HG03575 (cell line): Measurements from ENCODE around the gene GNB3.
"Not testable (repeated sequence)": the region's sequence is repeated elsewhere in the genome, so short reads cannot be mapped to it uniquely, and the experiment has no call there.

Source experiments
- ATAC-seq: cut with Tn5 transposase; IDR thresholded peaks from one replicate; pipeline ENCODE4 v1.9.1; 2021; ENCODE audit not compliant: unreplicated experiment, insufficient number of reproducible peaks, low FRiP score; ENCODE audit errors: extremely low read depth

GNB3 gene

DNA sequence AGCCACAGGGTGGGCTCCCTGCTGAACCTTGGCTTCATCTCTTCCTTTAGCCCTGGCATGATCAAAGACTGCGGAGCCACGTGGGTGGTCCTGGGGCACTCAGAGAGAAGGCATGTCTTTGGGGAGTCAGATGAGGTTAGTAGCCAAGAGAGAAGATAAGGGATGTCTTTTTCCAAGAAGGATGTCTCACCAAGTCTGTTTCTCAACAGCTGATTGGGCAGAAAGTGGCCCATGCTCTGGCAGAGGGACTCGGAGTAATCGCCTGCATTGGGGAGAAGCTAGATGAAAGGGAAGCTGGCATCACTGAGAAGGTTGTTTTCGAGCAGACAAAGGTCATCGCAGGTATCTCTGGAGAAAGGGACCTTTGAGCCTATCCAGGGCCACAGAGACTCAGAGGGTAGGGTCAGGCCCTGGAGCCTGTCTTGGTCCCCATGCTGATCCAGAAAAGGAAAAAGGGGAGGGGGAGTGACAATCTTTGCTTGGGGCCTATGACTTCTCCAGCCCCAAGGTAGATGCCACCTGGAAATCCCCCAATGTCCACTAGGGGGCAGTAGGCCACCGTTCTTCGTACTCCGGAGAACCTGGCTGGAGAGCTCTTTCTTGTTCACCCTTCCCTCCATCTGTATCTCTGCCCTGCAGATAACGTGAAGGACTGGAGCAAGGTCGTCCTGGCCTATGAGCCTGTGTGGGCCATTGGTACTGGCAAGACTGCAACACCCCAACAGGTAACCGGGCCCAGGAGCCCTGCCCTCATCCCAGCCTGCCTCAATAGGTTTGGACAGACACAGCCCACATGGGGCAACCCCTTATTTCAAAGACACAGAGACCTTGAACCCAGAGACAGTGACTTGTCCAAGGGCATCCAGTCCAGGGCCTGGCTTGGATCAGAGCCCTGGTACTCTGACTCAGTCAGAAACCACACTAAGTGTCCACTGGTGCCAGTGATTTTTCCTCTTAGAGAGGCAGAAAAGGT lies 28.6 kb downstream of the GNB3 start:
- no peak for ATAC-seq

DNA sequence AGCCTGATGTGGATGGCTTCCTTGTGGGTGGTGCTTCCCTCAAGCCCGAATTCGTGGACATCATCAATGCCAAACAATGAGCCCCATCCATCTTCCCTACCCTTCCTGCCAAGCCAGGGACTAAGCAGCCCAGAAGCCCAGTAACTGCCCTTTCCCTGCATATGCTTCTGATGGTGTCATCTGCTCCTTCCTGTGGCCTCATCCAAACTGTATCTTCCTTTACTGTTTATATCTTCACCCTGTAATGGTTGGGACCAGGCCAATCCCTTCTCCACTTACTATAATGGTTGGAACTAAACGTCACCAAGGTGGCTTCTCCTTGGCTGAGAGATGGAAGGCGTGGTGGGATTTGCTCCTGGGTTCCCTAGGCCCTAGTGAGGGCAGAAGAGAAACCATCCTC lies 29.6 kb downstream of the GNB3 start:
- ATAC-seq, result not testable (repeated sequence)

DNA sequence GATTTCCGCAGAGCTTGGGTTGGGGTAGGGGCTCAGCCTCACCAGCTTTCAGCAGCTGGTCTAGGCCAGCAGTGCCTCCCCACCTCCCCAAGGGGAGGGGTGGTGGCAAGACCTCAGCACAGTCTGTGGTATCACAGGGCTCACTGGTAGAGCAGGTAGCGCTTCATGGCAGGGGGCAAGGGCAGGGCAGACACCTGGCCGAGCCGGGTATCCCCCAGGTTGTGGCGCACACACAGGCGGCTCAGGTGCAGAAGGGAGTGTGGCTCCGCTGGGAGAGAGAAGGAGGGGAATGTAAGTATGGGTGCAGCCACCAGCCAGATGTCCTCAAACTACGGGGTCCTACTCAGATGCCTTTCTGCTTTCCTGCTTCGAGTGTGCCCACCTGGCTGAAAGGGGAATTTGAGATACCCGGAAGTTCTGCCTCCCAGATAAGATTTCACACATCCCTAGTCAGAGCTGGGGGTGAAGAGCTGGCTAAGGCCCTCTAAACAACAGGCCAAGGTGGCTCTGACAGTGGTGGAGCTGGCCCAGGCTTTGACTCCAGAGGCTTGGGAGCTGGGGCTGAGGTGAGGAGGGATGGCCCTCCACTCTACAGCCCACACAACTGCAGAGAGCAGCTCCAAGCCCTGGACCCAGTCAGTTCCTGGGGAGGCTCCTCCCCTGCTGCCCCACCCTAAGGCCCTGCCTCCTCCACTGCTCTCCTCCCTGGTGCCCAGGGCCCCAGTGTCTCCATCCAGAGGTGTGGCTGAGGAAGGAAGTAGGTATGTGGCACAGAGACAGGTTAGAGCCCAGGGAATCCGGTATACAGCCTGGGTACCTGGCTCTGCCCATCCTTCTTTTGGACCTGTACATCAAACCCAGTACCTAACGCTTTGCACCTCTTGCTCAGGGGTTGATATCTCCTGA lies 30.6 kb downstream of the GNB3 start:
- ATAC-seq, result no peak

DNA sequence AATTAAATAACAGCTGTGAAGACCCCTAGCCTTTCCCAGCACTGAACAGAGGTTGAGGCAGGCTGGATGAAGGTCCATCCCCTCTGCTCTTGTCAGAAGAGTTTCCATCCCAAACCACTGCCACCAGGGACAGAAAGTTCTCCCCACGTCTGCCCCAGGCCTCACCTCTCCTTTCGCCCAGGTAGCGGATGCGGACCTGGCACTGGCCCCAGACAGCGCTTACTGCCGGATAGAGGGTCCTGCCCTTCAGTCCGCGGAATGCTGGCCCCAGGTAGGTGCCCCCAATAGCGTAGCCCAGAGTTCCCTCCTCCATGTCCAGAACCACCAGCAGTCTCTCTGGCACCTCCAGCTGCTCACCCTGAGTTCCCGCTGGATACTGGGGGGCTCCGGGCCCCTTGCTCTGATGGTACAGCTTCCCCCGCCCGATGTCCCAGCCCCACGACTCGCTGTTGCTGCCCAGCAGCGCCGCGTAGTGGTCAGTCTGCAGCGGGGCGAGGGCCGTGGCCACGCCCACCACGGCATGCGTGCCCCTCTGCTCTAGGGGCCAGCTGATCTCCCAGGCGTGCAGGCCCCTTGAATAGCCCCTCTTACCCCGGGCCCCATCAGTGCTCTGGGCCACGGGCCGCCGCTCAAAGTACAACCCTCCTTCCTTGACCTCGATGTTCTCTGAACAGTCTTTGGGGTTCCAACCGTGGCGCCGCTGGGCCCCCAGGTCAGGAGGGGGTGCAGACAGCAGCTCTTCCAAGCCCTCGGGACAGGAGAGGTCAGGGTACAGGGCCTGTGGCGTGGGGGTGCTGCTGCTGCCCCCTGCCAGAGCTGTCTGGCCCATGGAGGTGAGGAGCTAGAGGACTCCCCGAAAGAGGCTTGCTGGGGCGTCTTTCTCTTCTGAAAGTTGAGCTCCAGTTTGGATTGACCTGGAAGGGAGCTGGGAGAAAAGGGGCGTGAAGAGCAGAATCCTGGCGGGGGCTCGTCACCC lies 31.6 kb downstream of the GNB3 start:
- no peak for ATAC-seq

DNA sequence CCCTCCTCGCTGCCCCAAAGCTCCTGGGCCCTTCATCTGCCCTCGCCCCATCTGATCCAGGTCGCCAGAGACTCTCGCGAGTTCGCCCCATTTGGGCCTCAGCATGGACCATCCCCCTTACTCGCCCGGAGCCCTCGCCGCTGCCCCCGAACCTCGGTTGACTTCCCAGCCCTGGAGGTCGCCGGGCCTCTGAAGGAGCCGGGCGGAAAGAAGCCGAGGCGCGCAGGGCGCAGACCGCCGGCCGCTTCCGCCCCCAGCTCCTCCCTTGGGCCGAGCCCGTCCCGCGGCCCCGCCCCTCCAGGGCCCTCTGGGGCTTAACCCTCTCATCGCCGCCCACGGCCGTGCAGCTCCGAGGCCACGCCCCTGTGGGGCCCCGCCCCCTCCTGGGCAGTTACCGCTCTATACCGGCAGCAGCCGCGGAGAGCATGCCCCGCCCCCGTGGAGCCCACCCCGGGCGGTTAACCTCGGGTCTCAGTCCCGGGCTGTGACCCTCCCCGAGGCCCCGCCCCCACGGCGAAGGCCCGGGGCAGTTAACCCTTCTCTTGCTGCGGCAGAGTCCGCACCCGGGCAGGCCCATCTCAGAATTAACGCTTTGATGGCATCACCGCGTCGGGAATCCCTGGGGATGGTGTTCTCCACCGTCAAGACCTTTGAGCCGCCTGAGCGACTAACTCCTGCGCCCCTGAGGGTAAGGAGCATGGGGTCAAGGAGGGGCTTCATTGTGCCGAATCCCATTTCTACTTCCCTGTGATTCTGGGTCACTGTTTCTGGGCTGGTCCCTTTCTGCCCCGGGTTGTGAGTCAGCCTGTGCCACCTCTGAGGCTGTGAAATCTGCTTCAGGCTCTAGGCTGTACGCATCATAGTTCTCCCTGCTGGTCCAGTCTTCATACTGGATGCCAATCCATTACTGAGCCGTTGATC lies 32.6 kb downstream of the GNB3 start, which contains the start of gene SPSB2:
TSS of gene SPSB2 (minus strand) at position 210 of the 921 bp plus-strand sequence. CDS start 402 bp downstream, outside the sequence.
- no peak for ATAC-seq

DNA sequence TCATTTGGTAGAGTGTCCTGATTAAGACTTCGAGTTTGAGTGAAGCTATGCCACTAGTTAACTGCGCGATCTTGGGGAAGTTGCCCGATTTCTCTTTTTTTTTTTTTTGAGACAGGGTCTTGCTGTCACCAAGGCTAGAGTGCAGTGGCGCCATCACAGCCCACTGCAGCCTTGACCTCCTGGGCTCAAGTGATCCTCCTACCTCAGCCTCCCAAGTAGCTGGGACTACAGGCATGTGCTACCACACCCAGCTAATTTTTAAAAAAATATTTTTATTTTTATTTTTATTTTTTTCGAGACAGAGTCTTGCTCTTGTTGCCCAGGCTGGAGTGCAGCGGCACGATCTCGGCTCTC lies 33.3 kb downstream of the GNB3 start:
- not testable (repeated sequence) for ATAC-seq

DNA sequence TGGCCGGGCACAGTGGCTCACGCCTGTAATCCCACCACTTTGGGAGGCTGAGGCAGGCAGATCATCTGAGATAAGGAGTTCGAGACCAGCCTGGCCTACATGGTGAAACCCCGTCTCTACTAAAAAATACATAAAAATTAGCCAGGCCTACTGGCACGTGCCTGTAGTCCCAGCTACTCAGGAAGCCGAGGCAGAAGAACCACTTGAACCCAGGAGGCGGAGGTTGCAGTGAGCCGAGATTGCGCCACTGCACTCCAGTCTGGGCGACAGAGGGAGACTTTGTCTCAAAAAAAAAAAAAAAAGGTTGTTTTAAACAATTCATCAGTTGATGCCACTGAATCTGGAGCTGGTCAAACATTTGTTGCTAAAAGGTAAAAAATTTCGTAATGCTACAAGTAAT lies 39.1 kb downstream of the GNB3 start:
- ATAC-seq, result not testable (repeated sequence)

DNA sequence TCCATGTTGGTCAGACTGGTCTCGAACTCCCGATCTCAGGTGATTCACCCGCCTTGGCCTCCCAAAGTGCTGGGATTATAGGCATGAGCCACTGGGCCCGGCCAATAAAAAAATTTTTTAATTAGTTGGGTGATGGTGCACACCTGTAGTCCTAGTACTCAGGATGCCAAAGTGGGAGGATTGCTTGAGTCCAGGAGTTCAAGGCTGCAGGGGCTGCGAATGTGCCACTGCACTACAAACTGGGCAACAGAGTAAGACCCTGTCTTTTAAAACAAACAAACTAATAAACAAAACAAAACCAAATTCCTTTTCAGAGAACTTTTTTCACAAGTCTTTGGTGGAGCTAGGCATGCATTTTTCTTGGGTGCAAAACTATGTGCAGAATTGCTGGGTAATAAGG lies 42.5 kb downstream of the GNB3 start:
- ATAC-seq, result no peak

DNA sequence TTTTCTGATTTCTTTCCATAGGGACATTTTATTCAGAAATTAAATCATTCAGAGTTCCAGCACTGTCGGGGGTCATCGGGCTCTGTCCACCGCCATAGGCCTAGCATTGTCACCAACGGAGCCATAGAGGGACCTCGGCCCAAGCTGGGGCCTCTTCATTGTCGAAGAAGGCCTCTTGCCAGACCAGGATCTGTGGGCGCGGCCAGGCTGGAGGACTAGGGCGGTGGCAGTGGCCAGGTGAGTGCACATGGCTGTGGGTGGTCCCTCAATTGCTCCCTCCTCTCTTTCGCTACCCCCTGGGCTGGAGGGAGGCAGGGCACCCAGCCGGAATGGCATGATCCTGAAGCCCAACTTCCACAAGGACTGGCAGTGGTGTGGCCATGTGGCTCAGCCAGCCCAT lies 43.0 kb downstream of the GNB3 start:
- ATAC-seq, result no peak

DNA sequence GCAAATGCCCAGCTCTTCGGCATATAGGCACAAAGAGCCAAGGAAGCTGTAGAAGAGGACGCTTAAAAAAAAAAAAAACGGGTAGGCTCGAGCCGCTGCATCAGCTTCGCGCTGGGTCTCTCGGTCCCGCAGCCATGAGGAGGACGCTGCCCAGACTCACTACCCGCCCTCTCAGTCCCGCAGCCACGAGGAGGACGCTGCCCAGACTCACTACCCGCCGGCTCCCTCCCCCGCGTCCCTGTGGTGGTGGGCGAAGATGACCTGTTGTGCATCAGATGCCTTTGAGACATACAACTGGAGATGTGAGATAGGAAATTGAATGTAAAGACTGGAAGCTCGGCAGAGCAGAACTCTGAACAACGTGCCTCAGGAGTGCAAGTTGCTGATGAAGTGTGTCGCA lies 43.8 kb downstream of the GNB3 start:
- no peak for ATAC-seq

DNA sequence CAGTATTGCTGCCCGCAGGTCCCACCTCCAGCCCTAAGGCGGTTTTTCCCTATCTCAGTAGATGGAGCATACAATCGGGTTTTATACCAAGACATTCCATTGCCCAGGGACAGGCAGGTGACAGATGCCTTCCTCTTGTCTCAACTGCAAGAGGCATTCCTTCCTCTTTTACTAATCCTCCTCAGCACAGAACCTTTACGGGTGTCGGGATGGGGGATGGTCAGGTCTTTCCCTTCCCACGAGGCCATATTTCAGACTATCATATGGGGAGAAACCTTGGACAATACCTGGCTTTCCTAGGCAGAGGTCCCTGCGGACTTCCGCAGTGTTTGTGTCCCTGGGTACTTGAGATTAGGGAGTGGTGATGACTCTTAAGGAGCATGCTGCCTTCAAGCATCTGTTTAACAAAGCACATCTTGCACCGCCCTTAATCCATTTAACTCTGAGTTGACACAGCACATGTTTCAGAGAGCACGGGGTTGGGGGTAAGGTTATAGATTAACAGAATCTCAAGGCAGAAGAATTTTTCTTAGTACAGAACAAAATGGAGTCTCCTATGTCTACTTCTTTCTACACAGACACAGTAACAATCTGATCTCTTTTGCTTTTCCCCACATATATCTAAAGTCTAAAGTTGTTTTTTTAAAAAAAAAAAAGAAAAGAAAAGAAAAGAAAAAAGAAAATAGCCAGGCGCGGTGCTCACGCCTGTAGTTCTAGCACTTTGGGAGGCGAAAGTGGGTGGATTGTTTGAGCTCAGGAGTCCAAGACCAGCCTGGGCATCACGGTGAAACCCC lies 45.7 kb downstream of the GNB3 start:
- not testable (repeated sequence) for ATAC-seq

DNA sequence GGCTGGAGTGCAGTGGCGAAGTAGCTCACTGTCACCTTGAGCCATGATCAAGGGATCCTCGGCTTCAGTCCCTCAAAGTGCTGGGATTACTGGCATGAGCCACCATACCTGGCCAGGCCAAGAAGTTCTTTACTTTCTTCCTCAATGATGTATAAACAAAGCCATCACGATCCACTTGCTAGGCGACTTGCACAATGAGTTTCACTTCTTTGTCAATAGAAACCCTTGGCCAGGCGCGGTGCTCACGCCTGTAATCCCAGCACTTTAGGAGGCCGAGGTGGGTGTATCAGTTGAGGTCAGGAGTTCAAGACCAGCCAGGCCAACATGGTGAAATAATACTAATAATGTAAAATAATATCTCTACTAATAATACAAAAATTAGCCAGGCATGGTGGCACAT lies 46.7 kb downstream of the GNB3 start:
- no peak for ATAC-seq

DNA sequence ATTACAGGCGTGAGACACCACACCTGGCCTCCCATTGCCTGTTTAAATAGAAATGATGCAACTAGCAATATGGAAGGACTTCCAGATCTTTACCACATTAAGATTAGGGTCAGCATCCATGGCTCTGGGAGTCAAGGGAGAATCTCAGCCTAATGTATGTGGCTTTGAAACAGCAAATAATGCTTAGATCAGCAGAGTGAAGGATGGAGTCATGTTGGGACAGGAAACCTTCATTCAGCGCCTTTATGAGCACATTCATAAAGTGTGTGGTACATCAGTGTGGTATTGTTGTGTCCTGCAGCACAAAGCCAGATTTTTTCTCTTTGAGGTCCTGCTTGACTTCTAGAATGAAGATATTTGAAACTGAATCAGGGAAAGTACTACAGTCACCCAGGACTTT lies 47.6 kb downstream of the GNB3 start:
- ATAC-seq, result no peak

DNA sequence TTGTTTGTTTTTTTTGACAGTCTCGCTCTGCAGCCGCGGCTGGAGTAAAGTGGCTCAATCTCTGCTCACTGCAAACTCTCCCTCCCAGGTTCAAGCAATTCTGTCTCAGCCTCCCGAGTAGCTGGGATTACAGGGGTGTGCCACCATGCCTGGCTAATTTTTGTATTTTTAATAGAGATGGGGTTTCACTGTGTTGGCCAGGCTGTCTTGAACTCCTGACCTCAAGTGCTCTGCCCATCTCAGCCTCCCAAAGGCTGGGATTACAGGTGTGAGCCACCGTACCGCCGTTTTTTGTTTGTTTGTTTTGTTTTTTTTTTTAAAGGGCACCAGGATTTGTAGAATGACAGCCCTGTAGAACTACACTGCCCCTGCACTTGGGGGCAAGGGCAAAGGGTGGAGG lies 48.1 kb downstream of the GNB3 start:
- ATAC-seq, result not testable (repeated sequence)

DNA sequence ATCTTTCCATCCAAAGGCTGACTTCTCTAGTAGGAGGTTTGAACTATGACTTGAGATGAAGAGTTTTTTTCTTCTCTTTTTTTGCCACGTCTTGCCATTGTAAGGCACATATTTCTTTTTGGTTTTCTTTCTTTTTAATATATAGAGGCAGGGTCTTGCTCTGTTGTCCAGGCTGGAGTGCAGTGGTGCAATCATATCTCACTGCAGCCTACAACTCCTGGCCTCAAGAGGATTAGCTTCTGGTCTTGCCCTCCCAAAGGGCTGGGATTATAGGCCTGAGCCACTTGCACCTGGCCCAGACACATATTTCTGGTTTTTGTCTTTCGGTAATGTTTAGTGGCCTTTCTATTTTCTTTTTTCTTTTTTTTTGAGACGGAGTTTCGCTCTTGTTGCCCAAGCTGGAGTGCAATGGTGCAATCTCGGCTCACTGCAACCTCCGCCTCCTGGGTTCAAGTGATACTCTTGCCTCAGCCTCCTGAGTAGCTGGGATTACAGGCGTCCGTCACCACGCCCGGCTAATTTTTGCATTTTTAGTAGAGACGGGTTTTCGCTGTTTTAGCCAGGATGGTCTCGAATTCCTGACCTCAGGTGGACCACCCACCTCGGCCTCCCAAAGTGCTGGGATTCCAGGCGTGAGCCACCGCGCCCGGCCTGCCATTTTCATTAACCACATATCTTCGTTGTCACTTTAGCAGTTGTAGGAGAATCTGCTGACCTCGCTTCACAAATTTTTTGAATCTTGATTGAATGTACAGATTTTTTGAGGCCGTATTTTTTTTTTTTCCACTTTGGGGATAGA lies 49.2 kb downstream of the GNB3 start:
- ATAC-seq, result not testable (repeated sequence)
